Measurements from ENCODE around the gene TBC1D1.

The TBC1D1 gene

GRCh38 chr4:38037612-38038011, 146.7 kb downstream of the TBC1D1 start:
- Histone ChIP-seq H3K4me3 (ENCODE audit: low read depth, low read length) (no peak overlapping the region), H3K9me3 (ENCODE audit: control insufficient read depth, insufficient read depth, low read depth, low read length) (no peaks in the 10 kb centered on the region), H3K27me3 (ENCODE audit: control insufficient read depth, insufficient read depth, low read length) (no peaks in the 10 kb centered on the region), H3K4me1 (ENCODE audit: control insufficient read depth, insufficient read depth, low read length) (no peaks in the 10 kb centered on the region; the same call in 1 of the 2 replicates), H3K27ac (ENCODE audit: low read depth, low read length) (no peak overlapping the region), H3K9ac (ENCODE audit: low read length) (no peak overlapping the region), H3K36me3 (ENCODE audit: control insufficient read depth, insufficient read depth, low read length) (peaks cover 35% of the 10 kb centered on the region)

- no peaks in the 10 kb centered on the region; the same call in 1 of the 2 replicates for H3K4me1 ChIP-seq (ENCODE audit: control insufficient read depth, insufficient read depth, low read length)
- peaks cover 50% of the 10 kb centered on the region for H3K36me3 ChIP-seq (ENCODE audit: control insufficient read depth, insufficient read depth, low read length)
- H3K9ac ChIP-seq (ENCODE audit: low read length): no peak overlapping the region
- no peak overlapping the region for H3K27ac ChIP-seq (ENCODE audit: low read depth, low read length)
- H3K27me3 ChIP-seq (ENCODE audit: control insufficient read depth, insufficient read depth, low read length): no peaks in the 10 kb centered on the region
- H3K9me3 ChIP-seq (ENCODE audit: control insufficient read depth, insufficient read depth, low read depth, low read length): no peaks in the 10 kb centered on the region
- H3K4me3 ChIP-seq (ENCODE audit: low read depth, low read length): no peak overlapping the region
Measured at GRCh38 chr4:38040619-38041018, 149.7 kb downstream of the TBC1D1 start.

GRCh38 chr4:38044060-38044459, 153.2 kb downstream of the TBC1D1 start:
- H3K27me3 ChIP-seq (ENCODE audit: control insufficient read depth, insufficient read depth, low read length): no peaks in the 10 kb centered on the region
- H3K36me3 ChIP-seq (ENCODE audit: control insufficient read depth, insufficient read depth, low read length): peaks cover 36% of the 10 kb centered on the region
- H3K27ac ChIP-seq (ENCODE audit: low read depth, low read length): no peak overlapping the region
- H3K4me3 ChIP-seq (ENCODE audit: low read depth, low read length): no peak overlapping the region
- H3K9me3 ChIP-seq (ENCODE audit: control insufficient read depth, insufficient read depth, low read depth, low read length): no peaks in the 10 kb centered on the region
- H3K9ac ChIP-seq (ENCODE audit: low read length): no peak overlapping the region
- peaks cover 11% of the 10 kb centered on the region for H3K4me1 ChIP-seq (ENCODE audit: control insufficient read depth, insufficient read depth, low read length)

- Histone ChIP-seq H3K9ac (ENCODE audit: low read length) (no peak overlapping the region), H3K4me3 (ENCODE audit: low read depth, low read length) (no peak overlapping the region), H3K27ac (ENCODE audit: low read depth, low read length) (no peak overlapping the region), H3K36me3 (ENCODE audit: control insufficient read depth, insufficient read depth, low read length) (peaks cover 47% of the 10 kb centered on the region), H3K4me1 (ENCODE audit: control insufficient read depth, insufficient read depth, low read length) (peaks cover 11% of the 10 kb centered on the region), H3K27me3 (ENCODE audit: control insufficient read depth, insufficient read depth, low read length) (no peaks in the 10 kb centered on the region), H3K9me3 (ENCODE audit: control insufficient read depth, insufficient read depth, low read depth, low read length) (no peaks in the 10 kb centered on the region)
Measured at GRCh38 chr4:38045289-38045988, 154.6 kb downstream of the TBC1D1 start.

- Histone ChIP-seq H3K36me3 (ENCODE audit: control insufficient read depth, insufficient read depth, low read length) (peaks cover 51% of the 10 kb centered on the region), H3K27me3 (ENCODE audit: control insufficient read depth, insufficient read depth, low read length) (no peaks in the 10 kb centered on the region), H3K4me3 (ENCODE audit: low read depth, low read length) (no peak overlapping the region), H3K27ac (ENCODE audit: low read depth, low read length) (no peak overlapping the region), H3K9ac (ENCODE audit: low read length) (no peak overlapping the region), H3K9me3 (ENCODE audit: control insufficient read depth, insufficient read depth, low read depth, low read length) (no peaks in the 10 kb centered on the region), H3K4me1 (ENCODE audit: control insufficient read depth, insufficient read depth, low read length) (peaks cover 11% of the 10 kb centered on the region)
Measured at GRCh38 chr4:38046727-38047489, 156.0 kb downstream of the TBC1D1 start.

- H3K4me3 ChIP-seq (ENCODE audit: low read depth, low read length): no peak overlapping the region
- H3K27me3 ChIP-seq (ENCODE audit: control insufficient read depth, insufficient read depth, low read length): no peaks in the 10 kb centered on the region
- peaks cover 47% of the 10 kb centered on the region for H3K36me3 ChIP-seq (ENCODE audit: control insufficient read depth, insufficient read depth, low read length)
- no peaks in the 10 kb centered on the region for H3K9me3 ChIP-seq (ENCODE audit: control insufficient read depth, insufficient read depth, low read depth, low read length)
- peaks cover 11% of the 10 kb centered on the region for H3K4me1 ChIP-seq (ENCODE audit: control insufficient read depth, insufficient read depth, low read length)
- H3K27ac ChIP-seq (ENCODE audit: low read depth, low read length): no peak overlapping the region
- H3K9ac ChIP-seq (ENCODE audit: low read length): no peak overlapping the region
Measured at GRCh38 chr4:38049545-38050170, 158.8 kb downstream of the TBC1D1 start.

- H3K27me3 ChIP-seq (ENCODE audit: control insufficient read depth, insufficient read depth, low read length): no peaks in the 10 kb centered on the region
- H3K9me3 ChIP-seq (ENCODE audit: control insufficient read depth, insufficient read depth, low read depth, low read length): no peaks in the 10 kb centered on the region
- no peak overlapping the region for H3K4me3 ChIP-seq (ENCODE audit: low read depth, low read length)
- H3K27ac ChIP-seq (ENCODE audit: low read depth, low read length): no peak overlapping the region
- H3K4me1 ChIP-seq (ENCODE audit: control insufficient read depth, insufficient read depth, low read length): peaks cover 11% of the 10 kb centered on the region
- H3K36me3 ChIP-seq (ENCODE audit: control insufficient read depth, insufficient read depth, low read length): peaks cover 47% of the 10 kb centered on the region
- H3K9ac ChIP-seq (ENCODE audit: low read length): no peak overlapping the region
Measured at GRCh38 chr4:38050560-38051350, 159.9 kb downstream of the TBC1D1 start.

- Histone ChIP-seq H3K36me3 (ENCODE audit: control insufficient read depth, insufficient read depth, low read length) (peaks cover 41% of the 10 kb centered on the region), H3K27me3 (ENCODE audit: control insufficient read depth, insufficient read depth, low read length) (no peaks in the 10 kb centered on the region), H3K4me3 (ENCODE audit: low read depth, low read length) (no peak overlapping the region), H3K27ac (ENCODE audit: low read depth, low read length) (no peak overlapping the region), H3K9ac (ENCODE audit: low read length) (no peak overlapping the region), H3K9me3 (ENCODE audit: control insufficient read depth, insufficient read depth, low read depth, low read length) (no peaks in the 10 kb centered on the region), H3K4me1 (ENCODE audit: control insufficient read depth, insufficient read depth, low read length) (no peaks in the 10 kb centered on the region)
Measured at GRCh38 chr4:38055566-38055965, 164.7 kb downstream of the TBC1D1 start.

- H3K4me1 ChIP-seq (ENCODE audit: control insufficient read depth, insufficient read depth, low read length): no peaks in the 10 kb centered on the region
Measured at GRCh38 chr4:38056011-38056685, 165.3 kb downstream of the TBC1D1 start.

GRCh38 chr4:38058151-38058550, 167.3 kb downstream of the TBC1D1 start:
- peaks cover 27% of the 10 kb centered on the region for H3K36me3 ChIP-seq (ENCODE audit: control insufficient read depth, insufficient read depth, low read length)

More at GRCh38 chr4:38056011-38056685, 165.3 kb downstream of the TBC1D1 start:
- H3K36me3 ChIP-seq (ENCODE audit: control insufficient read depth, insufficient read depth, low read length): peaks cover 35% of the 10 kb centered on the region
- H3K27me3 ChIP-seq (ENCODE audit: control insufficient read depth, insufficient read depth, low read length): no peaks in the 10 kb centered on the region
- no peak overlapping the region for H3K27ac ChIP-seq (ENCODE audit: low read depth, low read length)
- H3K9me3 ChIP-seq (ENCODE audit: control insufficient read depth, insufficient read depth, low read depth, low read length): no peaks in the 10 kb centered on the region
- H3K4me3 ChIP-seq (ENCODE audit: low read depth, low read length): no peak overlapping the region
- no peak overlapping the region for H3K9ac ChIP-seq (ENCODE audit: low read length)

More at GRCh38 chr4:38058151-38058550, 167.3 kb downstream of the TBC1D1 start:
- H3K4me3 ChIP-seq (ENCODE audit: low read depth, low read length): no peak overlapping the region
- no peaks in the 10 kb centered on the region for H3K27me3 ChIP-seq (ENCODE audit: control insufficient read depth, insufficient read depth, low read length)
- no peak overlapping the region for H3K27ac ChIP-seq (ENCODE audit: low read depth, low read length)
- no peaks in the 10 kb centered on the region for H3K9me3 ChIP-seq (ENCODE audit: control insufficient read depth, insufficient read depth, low read depth, low read length)
- no peak overlapping the region for H3K9ac ChIP-seq (ENCODE audit: low read length)
- peaks cover 3% of the 10 kb centered on the region for H3K4me1 ChIP-seq (ENCODE audit: control insufficient read depth, insufficient read depth, low read length)
